NCI-H748 (cell line): Measurements from ENCODE around the gene KANSL1L.

Experiments
- DNase-seq: peaks from one replicate; lab custom pipeline; 2025; ENCODE audit not compliant: unreplicated experiment; lab: John Stamatoyannopoulos, UW

KANSL1L gene

GRCh38 chr2:210086292-210086691 is 84.9 kb downstream of the KANSL1L start:
- no peak for DNase-seq

DNA sequence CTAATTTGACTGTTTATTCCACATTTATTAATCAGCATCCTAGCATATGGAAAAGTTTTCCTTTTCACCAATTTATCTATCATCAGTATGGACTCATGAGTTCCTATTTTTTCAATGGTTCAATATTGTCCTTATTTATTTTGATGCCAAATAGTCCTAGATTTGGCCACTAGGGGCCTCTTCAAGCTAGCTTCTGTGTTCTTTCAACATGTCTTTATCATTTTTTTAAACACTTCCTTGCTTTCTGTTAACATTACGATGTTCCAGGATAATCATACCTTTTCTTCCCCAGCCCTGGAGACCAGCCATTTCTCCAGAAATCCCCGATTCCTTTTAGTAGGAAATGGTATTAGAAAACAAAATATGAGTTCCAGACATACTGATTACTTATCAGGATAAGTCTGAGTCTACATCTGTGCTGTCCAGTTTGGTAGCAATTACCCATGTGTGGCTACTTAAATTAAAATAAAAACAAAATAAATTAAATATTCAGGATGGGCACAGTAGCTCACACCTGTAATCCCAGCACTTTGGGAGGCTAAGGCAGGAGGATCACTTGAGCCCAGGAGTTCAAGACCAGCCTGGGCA is 98.2 kb downstream of the KANSL1L start:
- DNase-seq, result peak; percentile 42

DNA sequence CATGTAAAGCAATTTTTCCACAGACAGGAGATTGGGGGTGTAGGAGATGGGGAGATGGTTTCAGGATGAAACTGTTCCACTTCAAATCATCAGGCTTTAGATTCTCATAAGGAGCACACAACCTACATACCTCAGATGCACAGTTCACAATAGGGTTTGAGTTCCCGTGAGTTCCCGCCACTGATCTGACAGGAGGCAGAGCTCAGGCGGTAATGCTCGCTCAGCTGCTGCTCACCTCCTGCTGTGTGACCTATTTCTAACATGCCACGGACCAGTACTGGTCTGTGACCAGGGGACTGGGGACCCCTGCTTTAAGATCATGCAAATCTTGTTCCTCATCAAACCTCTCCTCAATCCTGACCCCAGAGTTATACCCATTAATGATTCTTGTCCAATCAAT is 98.7 kb downstream of the KANSL1L start:
- no peak for DNase-seq

DNA sequence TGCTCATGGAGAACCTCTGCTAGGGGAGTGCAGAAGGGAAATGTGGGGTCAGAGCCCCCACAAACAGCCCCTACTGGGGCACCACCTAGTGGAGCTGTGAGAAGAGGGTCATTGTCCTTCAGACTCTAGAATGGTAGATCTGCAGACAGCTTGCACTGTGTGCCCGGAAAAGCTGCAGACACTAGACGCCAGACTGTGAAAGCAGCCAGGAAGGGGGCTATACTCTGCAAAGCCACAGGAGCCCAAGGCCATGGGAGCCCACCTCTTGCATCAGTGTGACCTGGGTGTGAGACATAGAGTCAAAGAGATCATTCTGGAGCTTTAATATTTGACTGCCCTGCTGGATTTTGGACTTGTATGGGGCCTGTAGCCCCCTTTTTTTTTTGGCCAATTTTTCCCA is 107.9 kb downstream of the KANSL1L start:
- no peak for DNase-seq

GRCh38 chr2:210055825-210056224 is 115.4 kb downstream of the KANSL1L start:
- no peak for DNase-seq

DNA sequence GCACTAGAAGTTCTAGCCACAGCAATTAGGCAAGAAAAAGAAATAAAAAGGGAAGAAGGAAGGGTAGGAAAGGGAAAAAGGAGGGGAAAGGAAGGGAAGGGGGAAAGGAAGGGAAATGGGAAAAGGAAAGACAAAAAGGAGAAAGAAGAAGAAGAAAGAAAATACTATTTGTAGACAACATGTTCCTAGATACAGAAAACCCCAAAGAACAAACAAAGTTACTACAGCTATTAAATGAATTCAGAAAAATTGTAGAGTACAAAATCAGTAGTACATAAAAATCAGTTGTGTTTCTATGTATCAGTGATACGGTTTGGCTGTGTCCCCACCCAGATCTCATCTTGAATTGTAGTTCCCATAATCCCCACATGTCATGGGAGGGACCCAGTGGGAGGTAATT is 116.5 kb downstream of the KANSL1L start:
- DNase-seq, result no peak

DNA sequence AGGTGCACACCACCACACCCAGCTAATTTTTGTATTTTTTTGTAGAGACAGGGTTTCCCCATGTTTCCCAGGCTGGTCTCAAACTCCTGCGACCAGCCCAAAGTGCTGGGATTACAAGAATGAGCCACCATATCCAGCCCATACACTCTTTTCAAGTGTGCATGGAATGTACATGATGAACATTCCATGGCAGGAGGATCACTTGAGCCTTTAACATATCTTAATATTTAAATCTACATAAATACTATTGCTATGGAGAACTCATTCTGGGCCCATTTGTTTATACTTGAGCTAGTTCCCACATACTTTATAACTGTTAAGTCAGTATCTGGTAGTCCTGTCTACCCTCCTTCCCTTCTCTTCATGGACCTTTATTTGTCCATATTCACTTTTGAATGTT is 120.3 kb downstream of the KANSL1L start:
- DNase-seq, result no peak

DNA sequence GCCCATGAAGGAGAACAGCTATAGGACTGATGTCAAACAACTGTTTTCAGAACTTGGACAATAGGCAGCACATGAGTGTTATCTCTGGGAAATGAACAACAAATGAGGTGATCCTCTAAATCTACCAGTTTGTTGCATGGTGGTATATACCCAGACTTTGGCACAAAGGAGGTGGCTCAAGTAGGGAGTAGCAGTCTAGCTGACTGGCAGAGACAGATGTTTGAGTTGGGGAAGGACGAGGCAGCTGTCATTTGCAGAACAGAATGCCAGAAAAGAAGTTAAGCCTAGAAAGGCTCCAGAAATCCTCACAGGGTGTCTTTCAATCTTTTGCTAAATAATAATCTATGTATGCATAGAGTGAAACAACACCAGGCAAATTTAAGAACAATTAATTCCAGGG is 121.4 kb downstream of the KANSL1L start:
- DNase-seq, result no peak

DNA sequence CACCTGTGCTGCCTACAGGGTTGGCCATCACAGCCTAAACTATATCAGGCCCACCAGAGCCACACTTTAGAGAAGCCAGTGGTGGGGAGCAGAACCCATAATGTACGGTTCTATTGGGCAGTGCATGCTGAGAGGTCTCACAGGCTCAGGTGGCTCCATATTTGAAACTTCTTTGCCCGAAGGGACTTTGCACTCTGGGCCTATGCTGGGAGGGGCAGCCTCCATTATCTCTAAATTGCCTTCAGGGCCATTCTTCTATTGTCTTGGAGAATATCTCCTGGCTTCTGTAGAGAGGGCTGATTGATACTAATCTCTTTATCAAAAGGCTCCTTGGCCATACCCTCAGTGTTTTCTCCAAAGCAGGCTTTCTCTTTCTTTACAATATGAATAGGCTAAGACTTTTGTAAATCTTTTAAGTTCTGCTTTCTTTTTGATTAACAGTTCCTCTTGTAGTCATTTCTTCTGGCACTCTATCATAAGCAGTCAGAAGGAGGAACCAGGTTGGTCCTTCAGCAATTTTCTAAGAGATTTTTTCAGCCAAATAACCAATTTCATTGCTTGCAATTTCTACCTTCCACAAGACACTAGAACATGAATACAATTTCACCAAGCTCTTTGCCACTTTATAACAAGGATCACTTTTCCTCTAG is 124.2 kb downstream of the KANSL1L start:
- DNase-seq, result no peak

DNA sequence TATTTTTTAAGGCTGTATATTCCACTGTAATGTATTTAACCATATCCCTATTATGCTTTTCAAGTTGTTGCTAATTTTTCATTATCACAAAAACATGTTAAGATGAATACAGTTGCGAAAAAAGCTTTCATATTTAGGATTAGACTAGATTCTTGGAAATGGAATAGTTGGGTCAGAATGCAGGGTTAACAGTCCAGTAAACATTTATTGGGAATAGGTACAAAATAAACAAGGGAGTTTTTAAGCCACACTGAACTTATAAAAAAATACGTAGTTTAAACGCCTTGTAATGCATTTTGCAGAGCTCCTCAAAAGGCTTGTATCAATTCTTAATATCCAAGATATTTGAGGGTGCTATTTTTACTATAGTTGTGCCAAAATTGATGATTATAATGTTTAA is 133.1 kb downstream of the KANSL1L start:
- DNase-seq, result no peak

- DNase-seq, result no peak
Observed at GRCh38 chr2:210035679-210036078, 135.5 kb downstream of the KANSL1L start.

DNA sequence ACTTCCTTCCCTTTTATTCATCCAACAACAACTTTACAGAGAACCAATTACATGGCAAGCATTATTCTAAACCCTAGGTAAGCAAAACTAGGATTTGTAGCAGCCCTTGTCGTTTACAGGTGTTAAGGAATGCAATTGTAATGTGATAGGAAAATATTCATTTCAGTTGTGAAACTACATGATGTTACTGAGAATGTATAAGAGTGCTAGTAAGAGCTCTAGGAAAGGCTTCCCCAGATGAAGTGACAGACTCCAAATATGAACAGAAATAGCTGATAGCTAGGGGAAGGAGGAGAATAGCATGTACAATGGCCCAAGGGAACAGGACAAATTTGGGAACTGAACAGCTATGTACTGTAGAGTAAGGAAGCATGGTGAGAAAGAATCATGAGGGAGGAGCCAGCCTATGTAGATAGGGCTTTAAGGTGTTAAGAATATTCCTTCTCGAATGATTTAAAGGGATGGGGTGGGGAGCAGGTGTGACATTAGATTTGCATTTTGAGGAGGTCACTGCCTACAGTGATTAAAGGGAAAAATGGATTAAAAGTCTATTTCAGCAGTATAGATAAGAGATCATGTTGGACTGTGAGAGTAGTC is 137.0 kb downstream of the KANSL1L start:
- no peak for DNase-seq

GRCh38 chr2:210028178-210028577 is 143.0 kb downstream of the KANSL1L start:
- no peak for DNase-seq

DNA sequence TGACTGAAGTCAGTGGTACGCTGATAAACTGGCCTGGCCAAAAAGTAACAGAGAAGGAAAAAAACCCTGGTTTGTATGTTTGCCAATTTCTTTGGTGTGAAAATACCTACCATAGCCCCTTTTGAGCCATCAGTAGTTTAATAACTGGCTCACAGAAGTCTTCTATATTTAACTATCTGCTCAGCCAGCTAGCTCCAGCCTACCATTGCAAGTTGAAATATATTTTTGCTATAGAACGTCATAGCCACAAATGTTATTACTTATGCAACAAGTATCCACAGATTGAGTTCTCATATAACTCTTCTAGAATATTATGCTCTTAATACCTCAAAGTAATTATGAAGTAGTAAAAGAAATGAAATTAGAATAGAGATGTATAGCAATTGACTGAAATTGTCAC is 143.6 kb downstream of the KANSL1L start:
- DNase-seq, result no peak

DNA sequence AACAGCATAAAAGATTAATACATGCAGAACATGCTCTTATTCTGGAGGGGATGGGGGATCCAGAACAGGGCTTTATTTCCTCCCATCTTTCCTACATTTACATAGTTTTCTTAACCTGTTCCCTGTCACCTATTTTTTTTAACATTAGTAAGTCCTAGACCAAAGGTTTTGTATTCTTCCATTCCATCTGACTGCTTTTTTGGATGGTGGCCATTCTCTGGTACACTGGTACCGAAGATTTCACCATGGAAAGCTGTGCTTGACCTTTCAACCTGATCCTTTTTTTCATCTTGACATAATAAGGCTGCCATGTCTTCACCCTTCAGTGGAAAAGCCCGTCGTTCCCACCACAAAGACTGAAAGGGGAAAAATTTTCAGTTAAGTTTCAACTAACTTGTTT is 148.4 kb downstream of the KANSL1L start:
- no peak for DNase-seq

- no peak for DNase-seq
Observed at GRCh38 chr2:210020138-210020537, 151.1 kb downstream of the KANSL1L start.

DNA sequence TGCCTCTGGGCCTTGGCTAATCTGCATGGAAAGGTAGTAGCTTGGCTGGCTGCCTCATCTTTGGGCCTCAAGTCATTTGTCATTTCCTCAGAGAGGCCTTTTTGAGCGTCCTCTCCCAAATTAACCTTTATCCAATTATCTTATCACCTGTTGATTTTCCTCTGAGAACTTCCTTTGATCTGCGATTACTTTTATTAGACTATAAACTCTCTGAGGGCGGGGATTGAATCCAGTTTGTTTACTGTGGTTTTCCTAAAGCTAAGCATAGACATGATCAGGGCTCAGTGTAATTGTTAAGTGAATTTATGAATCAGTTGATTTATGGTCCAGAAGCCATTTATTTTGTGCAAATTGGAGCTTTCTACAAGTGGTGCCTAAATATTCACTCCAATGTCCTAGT is 161.3 kb downstream of the KANSL1L start:
- DNase-seq, result no peak

GRCh38 chr2:210009126-210009525 is 162.1 kb downstream of the KANSL1L start:
- no peak for DNase-seq

GRCh38 chr2:210007895-210008294 is 163.3 kb downstream of the KANSL1L start:
- no peak for DNase-seq

- DNase-seq, result no peak
Observed at GRCh38 chr2:210004881-210005280, 166.3 kb downstream of the KANSL1L start.

GRCh38 chr2:210003359-210003758 is 167.8 kb downstream of the KANSL1L start:
- no peak for DNase-seq
